SK-N-MC (cell line): ENCODE results near the gene SUN1.

Source experiments
- EZH2 ChIP-seq: fragments of 200-600 bp; sonication (generic); IDR thresholded peaks from one replicate; pipeline ENCODE4 v1.6.1; 2017; ENCODE audit warnings: antibody characterized with exemption
- FOXP2 ChIP-seq: optimal IDR thresholded peaks from 2 replicates; pipeline ENCODE3; 2011; ENCODE audit warnings: mild to moderate bottlenecking, moderate library complexity; ENCODE audit not compliant: insufficient read depth; ENCODE audit errors: extremely low read length, control extremely low read depth
- POLR2AphosphoS5 ChIP-seq: IDR thresholded peaks from 2 replicates; pipeline ENCODE4 v1.6.1; 2012; ENCODE audit warnings: mild to moderate bottlenecking, low read depth, low read length, borderline replicate concordance

GRCh38 chr7:885893-886625 lies 53.8 kb downstream of the SUN1 start:
- TF ChIP-seq POLR2AphosphoS5: no peak
- no peak for TF ChIP-seq EZH2
- no peak for TF ChIP-seq FOXP2
